ENCODE measurements around the gene EEF1A2. TPM values are rescaled to one million over a fixed set of nuclear protein-coding genes. Genes with fewer than 3 reads are reported as not detected.

EEF1A2 gene
- total RNA-seq, 1 donor from 2014 or later, result 0.99 TPM

DNA sequence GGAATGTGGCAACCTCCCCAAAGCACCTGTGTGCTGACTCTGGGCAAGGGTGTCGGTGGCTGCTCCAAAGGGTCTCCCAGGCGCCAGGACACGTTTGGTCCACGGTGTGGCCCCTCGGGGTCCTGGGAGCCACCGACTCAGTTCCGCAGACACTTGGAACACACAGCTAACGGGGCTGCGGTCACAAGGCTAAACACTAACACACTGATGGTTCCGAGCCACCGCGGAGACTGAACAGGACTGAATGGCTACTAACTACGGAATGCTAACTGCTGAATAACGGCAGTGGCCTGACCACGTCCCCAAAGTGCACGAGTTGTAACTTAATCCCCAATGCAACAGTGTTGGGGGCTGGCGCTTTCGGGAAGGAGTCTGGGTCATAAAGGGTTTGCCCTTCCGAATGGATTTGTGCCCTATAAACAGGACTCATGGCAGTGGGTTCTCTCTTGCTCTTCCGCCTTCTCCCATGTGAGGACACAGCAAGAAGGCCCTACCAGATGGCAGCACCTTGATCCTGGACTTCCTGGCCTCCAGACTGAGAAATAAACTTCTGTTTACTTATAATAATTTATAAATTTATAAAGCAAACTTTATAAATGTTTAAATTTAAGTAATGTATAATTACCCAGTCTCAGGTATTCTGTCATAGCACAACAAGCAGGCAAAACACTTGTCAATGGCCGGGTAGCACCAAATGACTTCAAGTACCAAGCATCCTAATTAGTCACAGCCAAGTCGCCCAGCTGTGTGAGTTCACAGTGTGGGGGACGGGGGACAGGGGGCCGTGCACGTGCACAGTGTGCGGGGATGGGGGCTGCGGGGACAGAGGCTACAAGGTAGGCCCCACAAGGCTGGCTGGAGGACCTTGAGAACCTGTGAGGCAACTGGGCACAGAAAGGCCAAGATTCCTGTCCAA, 2.3 kb upstream of the EEF1A2 start:
- no peak for DNase-seq (ENCODE audit: low read depth, low spot score)

GRCh38 chr20:63500151-63500901, 1.4 kb upstream of the EEF1A2 start:
- no peak for DNase-seq (ENCODE audit: low read depth, low spot score)

GRCh38 chr20:63499338-63499969, 571 bp upstream of the EEF1A2 start:
- no peak for DNase-seq (ENCODE audit: low read depth, low spot score)

DNA sequence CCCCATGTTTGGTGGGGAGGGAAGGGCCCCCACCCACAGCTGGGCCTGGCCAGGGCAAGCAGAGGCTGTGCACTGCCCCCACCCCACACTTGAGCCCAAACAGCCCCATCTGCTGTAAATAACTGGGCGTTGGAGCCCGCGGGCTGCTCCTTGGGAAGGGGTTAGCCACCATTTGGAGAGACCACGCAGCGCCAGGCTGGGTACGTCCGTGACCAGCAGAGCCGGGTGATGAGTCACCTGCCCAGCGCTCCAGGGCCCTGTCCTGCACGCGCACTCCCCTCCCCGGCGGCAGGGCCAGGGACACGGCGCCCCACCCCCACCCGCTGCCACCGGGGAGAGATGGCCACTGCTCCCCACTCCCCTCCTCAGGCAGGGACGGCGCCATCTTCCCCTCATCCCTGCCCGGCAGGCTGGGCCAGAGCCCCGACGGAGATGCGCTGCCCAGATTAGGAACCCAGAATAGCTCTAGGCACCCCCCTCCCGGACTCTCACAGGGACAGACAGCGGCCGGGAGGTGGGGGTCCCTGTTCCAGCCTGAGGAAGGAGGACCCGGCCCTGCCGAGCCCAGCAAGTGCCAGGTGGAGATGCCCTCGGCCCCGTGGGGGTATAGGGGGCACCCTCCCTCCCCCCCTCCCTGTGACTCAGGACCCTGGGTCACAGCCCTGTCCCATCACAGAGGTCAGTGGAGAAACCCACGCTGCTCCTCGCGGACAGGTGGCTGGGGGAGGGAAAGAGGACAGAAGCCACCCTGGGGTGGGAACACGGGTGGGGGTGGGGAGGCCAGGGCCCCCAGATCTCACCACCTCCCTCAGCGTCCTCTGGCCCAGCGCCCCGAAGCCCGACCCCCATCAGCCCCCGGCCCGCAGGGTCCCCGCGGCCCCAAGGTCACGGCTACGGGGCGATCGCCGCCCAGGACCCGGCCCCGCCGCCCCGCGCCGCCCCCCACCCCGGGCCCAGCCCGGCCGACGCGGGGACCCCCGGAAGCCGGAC, 642 bp downstream of the EEF1A2 start:
- no peak for DNase-seq (ENCODE audit: low read depth, low spot score)

- DNase-seq (ENCODE audit: low read depth, low spot score), result no peak
Observed at GRCh38 chr20:63497138-63497945, 1.5 kb downstream of the EEF1A2 start.

GRCh38 chr20:63496596-63497120, 2.2 kb downstream of the EEF1A2 start:
- no peak for DNase-seq (ENCODE audit: low read depth, low spot score)

GRCh38 chr20:63495741-63496595, 2.9 kb downstream of the EEF1A2 start:
- DNase-seq (ENCODE audit: low read depth, low spot score), result no peak

DNA sequence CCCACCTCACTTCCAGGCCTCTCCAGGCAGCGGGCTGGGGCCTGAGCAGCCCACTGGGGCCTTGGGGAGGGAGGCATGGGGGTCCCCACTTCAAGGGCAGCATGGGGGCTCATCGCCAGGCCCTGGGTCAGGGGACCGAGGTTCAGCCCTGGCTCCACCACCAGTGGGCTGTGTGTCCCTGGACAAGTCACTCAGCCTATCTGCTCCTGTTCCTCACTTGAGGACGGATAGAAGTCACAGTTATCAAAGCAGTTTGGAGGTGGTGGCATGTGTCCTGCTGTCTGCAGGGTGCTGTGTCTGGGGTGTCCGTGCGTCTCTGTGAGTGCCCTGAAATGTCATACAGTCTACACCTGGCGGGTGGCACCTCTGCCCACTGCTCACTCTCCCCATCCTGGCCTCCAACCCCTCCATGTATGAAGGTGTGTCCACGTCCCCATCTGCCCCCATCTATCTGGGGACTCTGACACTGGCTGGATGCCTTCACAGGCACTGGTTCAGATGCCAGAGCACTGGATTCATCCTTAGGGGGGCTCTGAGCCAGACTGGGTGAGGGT, 3.6 kb downstream of the EEF1A2 start:
- no peak for DNase-seq (ENCODE audit: low read depth, low spot score)

GRCh38 chr20:63494420-63495166, 4.3 kb downstream of the EEF1A2 start:
- no peak for DNase-seq (ENCODE audit: low read depth, low spot score)

DNA sequence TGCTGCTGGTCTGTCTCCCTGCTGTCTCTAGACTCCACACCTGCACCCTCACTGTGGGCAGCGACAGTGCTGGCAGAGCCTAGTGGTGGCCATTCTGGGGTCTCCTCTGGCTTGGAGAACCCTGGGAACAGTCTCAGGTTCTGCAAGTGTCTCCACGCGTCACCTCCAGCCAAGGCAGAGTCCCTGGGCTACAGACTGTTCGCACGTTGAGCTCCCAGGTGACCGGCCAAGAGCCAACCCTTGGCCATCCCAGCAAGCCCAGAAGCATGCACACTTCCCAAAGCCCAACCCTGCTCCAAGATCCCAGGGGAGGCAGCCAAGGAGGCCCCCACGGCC, 4.8 kb downstream of the EEF1A2 start:
- no peak for DNase-seq (ENCODE audit: low read depth, low spot score)

GRCh38 chr20:63493563-63494020, 5.3 kb downstream of the EEF1A2 start:
- DNase-seq (ENCODE audit: low read depth, low spot score), result no peak

GRCh38 chr20:63492982-63493381, 5.9 kb downstream of the EEF1A2 start:
- DNase-seq (ENCODE audit: low read depth, low spot score), result no peak

- DNase-seq (ENCODE audit: low read depth, low spot score), result no peak
Observed at GRCh38 chr20:63492518-63492917, 6.4 kb downstream of the EEF1A2 start.

- DNase-seq (ENCODE audit: low read depth, low spot score), result no peak
Observed at GRCh38 chr20:63491635-63492230, 7.2 kb downstream of the EEF1A2 start.

DNA sequence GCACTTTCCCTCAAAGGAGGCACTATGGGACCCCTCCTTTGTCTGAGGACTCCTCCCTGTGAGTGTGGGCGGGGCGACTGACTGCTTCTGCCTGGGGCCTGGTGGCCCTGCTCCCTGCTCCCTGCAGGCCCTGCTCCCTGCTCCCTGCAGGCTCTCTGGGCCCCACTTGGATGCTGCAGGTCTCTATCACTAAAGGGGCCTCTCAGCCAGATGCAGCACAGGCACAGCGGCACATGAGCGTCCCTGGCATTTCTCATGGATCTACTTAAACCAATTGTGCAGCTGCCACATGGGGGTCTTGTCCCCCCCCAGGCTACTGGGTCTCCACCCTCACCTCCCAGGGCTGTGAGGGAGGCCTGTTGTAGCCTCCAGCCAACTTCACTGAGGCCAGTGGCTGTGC, 7.8 kb downstream of the EEF1A2 start:
- no peak for DNase-seq (ENCODE audit: low read depth, low spot score)

GRCh38 chr20:63490416-63490815, 8.5 kb downstream of the EEF1A2 start:
- no peak for DNase-seq (ENCODE audit: low read depth, low spot score)

Measured in pulmonary artery endothelial cell (primary cell).